ENCODE measurements around the gene ALOX5AP.

DNA sequence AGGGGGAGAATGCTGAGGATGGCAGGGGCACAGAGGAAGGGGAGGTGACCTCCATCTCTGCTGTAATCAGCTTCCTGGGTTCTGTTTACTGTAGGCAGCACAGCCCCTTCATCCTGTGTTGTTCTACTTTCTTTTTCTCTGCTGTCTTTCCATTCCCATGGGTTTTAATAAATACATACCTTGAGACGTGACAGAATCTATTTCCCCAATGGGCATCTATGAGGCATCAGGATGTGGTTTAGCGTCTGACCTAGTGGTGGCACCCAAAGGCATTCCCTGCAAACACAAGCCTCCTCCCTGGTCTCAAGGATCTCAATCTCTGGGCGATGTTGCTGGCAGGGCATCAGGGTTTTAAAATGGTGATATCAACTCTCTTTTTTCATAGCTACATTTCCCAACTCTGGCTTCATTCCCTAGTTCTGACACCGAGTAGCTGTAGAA lies 60.8 kb downstream of the ALOX5AP start:
- no peak for TF ChIP-seq CTCF (IDR thresholded peaks at IDR 0.05)
- no peak for TF ChIP-seq EP300 (IDR thresholded peaks at IDR 0.05)
- TF ChIP-seq POLR2A (IDR thresholded peaks at IDR 0.05), result no peak

All from sigmoid colon (tissue), 4 donors.